K562 (cell line): ENCODE data around the gene FRMPD1. TPM values are rescaled to one million over a fixed set of nuclear protein-coding genes. Genes with fewer than 3 reads are reported as not detected.

ENCODE experiments used
- CEBPG ChIP-seq, 3 experiments: fragments of 200-800 bp in 1 of 3; sonication (Bioruptor generic) in 1 of 3; sonication (generic) in 1 of 3; formaldehyde crosslinking in 1 of 3; IDR thresholded peaks in 2 of 3; conservative IDR thresholded peaks in 1 of 3; 2 replicates each; pipeline versions ENCODE4 v1.6.1 to v1.8.0; 2016 to 2022; ENCODE audit warnings: missing compliant biosample characterization in 2 of 3, missing genetic modification characterization in 2 of 3, mild to moderate bottlenecking in 1 of 3, missing genetic modification reagents in 1 of 3
- EHMT2 ChIP-seq: fragments of 450-650 bp; IDR thresholded peaks from 2 replicates; pipeline ENCODE4 v1.6.1; 2018; ENCODE audit warnings: antibody characterized with exemption
- JUND ChIP-seq, 2 experiments: IDR thresholded peaks; 2 replicates in 1 of 2; 3 replicates in 1 of 2; pipeline ENCODE4 v1.6.1; 2011; ENCODE audit warnings: borderline replicate concordance in 2 of 2, low read depth in 2 of 2, low read length in 2 of 2, improper control_type of control experiment in 1 of 2, missing biosample characterization in 1 of 2, missing genetic modification characterization in 1 of 2, missing genetic modification reagents in 1 of 2
- NFRKB ChIP-seq: fragments of 450-650 bp; IDR thresholded peaks from 2 replicates; pipeline ENCODE4 v1.6.1; 2016; ENCODE audit warnings: low read depth
- SMARCB1 ChIP-seq: IDR thresholded peaks from 2 replicates; pipeline ENCODE4 v1.6.1; 2011; ENCODE audit warnings: improper control_type of control experiment, low read depth; ENCODE audit not compliant: insufficient read length
- SRSF9 ChIP-seq: fragments of 200-400 bp; formaldehyde crosslinking; IDR thresholded peaks from 2 replicates; pipeline ENCODE4 v1.6.1; 2017; ENCODE audit warnings: low read depth, low read length, borderline replicate concordance
- TARDBP ChIP-seq: fragments of 450-650 bp; IDR thresholded peaks from 2 replicates; pipeline ENCODE4 v1.6.1; 2016
- YY1 ChIP-seq, 3 experiments: IDR thresholded peaks; 2 replicates each; pipeline ENCODE4 v1.6.1; 2011; ENCODE audit warnings: low read length in 2 of 3, mild to moderate bottlenecking in 2 of 3, moderate library complexity in 2 of 3, borderline replicate concordance in 1 of 3, control low read depth in 1 of 3, low read depth in 1 of 3; ENCODE audit not compliant: insufficient read depth in 3 of 3, insufficient replicate concordance in 2 of 3, control insufficient read depth in 1 of 3, insufficient read length in 1 of 3; ENCODE audit errors: extremely low read depth in 1 of 3
- ZBTB17 ChIP-seq: fragments of 450-650 bp; formaldehyde crosslinking; IDR thresholded peaks from 2 replicates; pipeline ENCODE4 v1.4.0; 2020; ENCODE audit warnings: mild to moderate bottlenecking
- ZBTB40 ChIP-seq, 2 experiments: fragments of 450-650 bp in 1 of 2; sonication (generic) in 1 of 2; formaldehyde crosslinking in 1 of 2; IDR thresholded peaks; 2 replicates each; pipeline versions ENCODE4 v1.7.1 to v1.9.0; 2016 to 2022; ENCODE audit warnings: inconsistent platforms in 1 of 2, mild to moderate bottlenecking in 1 of 2, missing genetic modification reagents in 1 of 2
- ZKSCAN3 ChIP-seq: fragments of 250-450 bp; sonication (Bioruptor Pico); IDR thresholded peaks from 2 replicates; pipeline ENCODE4 v1.4.0; 2020
- ZNF395 ChIP-seq: fragments of 200-800 bp; sonication (Bioruptor generic); IDR thresholded peaks from 2 replicates; pipeline ENCODE4 v1.6.1; 2017; ENCODE audit warnings: missing genetic modification characterization, missing compliant biosample characterization
- ZNF584 ChIP-seq: fragments of 200-800 bp; sonication (Bioruptor generic); IDR thresholded peaks from 2 replicates; pipeline ENCODE4 v1.6.1; 2016; ENCODE audit warnings: low read depth, mild to moderate bottlenecking, missing genetic modification characterization, missing compliant biosample characterization
- ZNF766 ChIP-seq: fragments of 200-800 bp; sonication (Bioruptor generic); conservative IDR thresholded peaks from 2 replicates; pipeline ENCODE4 v1.6.1; 2016; ENCODE audit warnings: missing genetic modification characterization, missing compliant biosample characterization
- polyA plus RNA-seq, 8 experiments: library from polyadenylated mRNA; depleted of rRNA in 4 of 8; stranded (reverse) in 5 of 8; unstranded in 3 of 8; fragments of >200 nt; fragmentation: Nextera tagmentation in 2 of 8; fragmentation: Illumina TruSeq in 1 of 8; extraction: Ambion mirVana in 2 of 8; extraction: Trizol in 1 of 8; gene quantifications; 2 replicates each; pipeline versions ENCODE4 v1.2.1 to v1.2.3, GENCODE V29; 2011 to 2014; ENCODE audit warnings: inconsistent platforms in 1 of 8, missing spikeins in 1 of 8
- total RNA-seq, 7 experiments: library from RNA; depleted of rRNA in 6 of 7; stranded (reverse); fragments of >200 nt in 6 of 7; fragmentation: Illumina TruSeq in 2 of 7; extraction: Trizol in 2 of 7; gene quantifications; 2 replicates each; pipeline versions ENCODE4 v1.2.1 to v1.2.3, GENCODE V29; 2011 to 2021; ENCODE audit warnings: low replicate concordance in 1 of 7

The FRMPD1 gene
- total and polyA plus RNA-seq, 9 of the 15 experiments (the other 6 are each of a cell fraction or from before 2014, with no cell fraction given), result not detected

GRCh38 chr9:37639109-37639762 is 11.5 kb upstream of the FRMPD1 start (continued):
- TF ChIP-seq ZBTB40 (IDR thresholded peaks at IDR 0.05) (no peak), ZBTB40 (CRISPR knock-in tag; IDR thresholded peaks at IDR 0.05) (no peak), CEBPG (CRISPR knock-in tag; IDR thresholded peaks at IDR 0.05) (no peak), CEBPG (tag; conservative IDR thresholded peaks at IDR 0.05 in 1 of 2, IDR thresholded peaks at IDR 0.05 in 1 of 2) (peak in 1 of 2 experiments; percentile 76; a peak in 2 of 4 replicates), EHMT2 (peak; percentile 43; the same call in 1 of the 2 replicates), YY1 (IDR thresholded peaks at IDR 0.05; ENCODE audit: borderline replicate concordance in 1 of 3, control insufficient read depth in 1 of 3, extremely low read depth in 1 of 3, insufficient read depth in 3 of 3, insufficient read length in 1 of 3, insufficient replicate concordance in 2 of 3, low read depth in 1 of 3, low read length in 2 of 3) (peak in 1 of 3 experiments; percentile 32), ZKSCAN3 (CRISPR knock-in tag) (no peak), ZNF584 (CRISPR knock-in tag) (peak; percentile 69; the same call in 1 of the 2 replicates), ZNF395 (CRISPR knock-in tag) (peak; percentile 27; the same call in 1 of the 2 replicates), NFRKB (no peak), TARDBP (no peak), ZBTB17 (CRISPR knock-in tag) (no peak), ZNF766 (CRISPR knock-in tag) (peak; percentile 57; the same call in 1 of the 2 replicates), SRSF9 (no peak), SMARCB1 (no peak), JUND (IDR thresholded peaks at IDR 0.05; ENCODE audit: borderline replicate concordance, low read depth, low read length) (peak; percentile 71; the same call in 1 of the 2 replicates), JUND (tag; IDR thresholded peaks at IDR 0.05; ENCODE audit: borderline replicate concordance, low read depth, low read length) (peak; percentile 53; the same call in 2 of the 3 replicates)
